NCI-H2029 (cell line): ENCODE measurements around the gene EMX1.

Experiments
- DNase-seq: peaks from one replicate; lab custom pipeline; 2025; lab: John Stamatoyannopoulos, UW

Gene EMX1

DNA sequence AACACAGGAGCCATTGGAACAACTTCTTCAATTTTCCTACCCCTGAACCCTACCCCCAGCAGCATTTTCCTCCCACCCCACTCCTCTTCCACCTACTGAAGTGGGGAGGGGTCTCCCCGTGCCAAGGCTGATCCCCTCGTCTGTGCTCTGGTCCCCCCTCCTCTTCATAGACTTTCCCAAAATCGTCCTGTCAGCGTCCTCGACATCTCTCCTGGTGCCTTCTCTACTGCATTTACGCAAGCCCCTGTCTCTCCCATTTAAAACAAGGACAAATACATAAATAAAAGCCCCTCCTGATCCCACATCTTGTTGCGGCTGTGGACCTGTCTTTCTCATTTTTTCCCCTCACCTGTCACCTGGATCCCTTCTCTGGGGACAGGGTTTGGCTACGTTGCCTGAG is 42.2 kb downstream of the EMX1 start:
- DNase-seq: no peak

GRCh38 chr2:72959995-72960981 is 43.0 kb downstream of the EMX1 start:
- no peak for DNase-seq

GRCh38 chr2:72961036-72961720 is 43.9 kb downstream of the EMX1 start:
- no peak for DNase-seq

GRCh38 chr2:72961853-72962468 is 44.6 kb downstream of the EMX1 start:
- no peak for DNase-seq

DNA sequence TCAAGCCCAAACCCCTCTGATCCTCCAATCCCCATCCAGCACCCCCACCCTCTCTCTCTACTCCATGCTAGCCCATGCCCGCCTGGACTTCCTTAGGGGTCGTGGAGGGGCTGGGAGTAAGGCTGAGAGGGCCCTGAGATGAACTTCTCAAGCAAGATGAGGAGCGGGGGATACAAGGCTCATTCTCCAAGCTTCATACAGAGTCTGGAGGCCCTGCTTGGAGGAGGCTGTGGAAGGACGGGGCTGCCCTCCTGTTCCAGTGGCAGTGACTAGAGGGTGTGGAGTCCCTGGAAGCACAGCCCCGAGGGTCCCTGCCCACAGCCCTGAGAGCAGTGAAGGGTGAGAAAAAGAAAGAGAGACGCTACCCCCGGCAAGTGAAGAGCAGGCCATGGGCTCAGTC is 45.6 kb downstream of the EMX1 start:
- no peak for DNase-seq

GRCh38 chr2:72963423-72964145 is 46.3 kb downstream of the EMX1 start:
- DNase-seq: no peak

DNA sequence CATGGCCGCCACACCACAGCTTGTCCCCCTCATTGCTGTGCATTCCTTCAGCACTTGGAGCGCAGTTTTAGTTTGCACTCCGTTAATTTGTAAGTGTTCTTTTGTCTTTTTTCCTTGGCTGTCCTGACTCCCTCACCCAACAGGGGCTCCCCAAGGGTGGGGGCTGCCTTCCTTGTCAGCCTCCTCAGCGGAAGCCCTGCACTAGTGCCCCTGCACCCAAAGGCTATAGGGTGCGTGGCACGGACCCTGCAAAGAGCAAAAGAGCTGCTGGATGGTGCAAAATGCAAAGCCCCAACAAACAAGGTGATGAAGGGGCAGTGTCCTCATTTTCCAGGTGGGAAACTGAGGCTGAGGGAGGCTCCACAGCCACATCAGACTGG is 46.8 kb downstream of the EMX1 start:
- DNase-seq: no peak

- DNase-seq: no peak
Measured at GRCh38 chr2:72965016-72965415, 47.7 kb downstream of the EMX1 start.

DNA sequence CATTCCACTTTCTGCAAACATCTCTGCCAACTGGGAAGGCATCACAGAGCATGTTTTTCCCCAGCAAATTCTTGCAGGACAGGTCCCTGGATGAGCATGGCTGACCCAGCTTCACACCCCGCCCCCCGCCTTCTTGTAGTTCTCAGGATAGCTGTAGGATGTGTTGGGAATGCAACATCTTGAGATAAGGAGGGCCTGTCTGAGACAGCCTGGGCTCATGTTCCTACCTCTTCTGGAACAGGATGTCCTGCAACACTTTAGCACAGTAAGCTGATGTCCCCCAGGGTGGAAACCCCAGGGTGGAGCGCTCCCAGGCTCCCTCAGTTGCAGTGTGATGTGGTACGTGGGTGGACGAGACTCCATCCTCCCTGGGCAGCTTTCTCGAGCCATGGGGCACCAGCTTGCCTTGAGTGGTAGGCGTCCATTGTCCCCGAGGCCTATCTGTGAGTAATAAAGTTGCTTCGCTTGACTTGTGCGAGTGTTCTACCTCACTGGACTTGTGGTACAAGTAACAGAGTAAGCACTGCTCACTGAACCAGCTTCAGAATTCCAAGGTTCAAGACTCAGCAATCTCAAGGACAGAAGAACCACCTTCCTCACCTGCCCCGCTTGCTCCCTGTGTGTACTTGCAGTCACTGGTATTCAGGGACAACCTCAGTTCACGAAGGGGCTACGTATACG is 48.6 kb downstream of the EMX1 start:
- no peak for DNase-seq

DNA sequence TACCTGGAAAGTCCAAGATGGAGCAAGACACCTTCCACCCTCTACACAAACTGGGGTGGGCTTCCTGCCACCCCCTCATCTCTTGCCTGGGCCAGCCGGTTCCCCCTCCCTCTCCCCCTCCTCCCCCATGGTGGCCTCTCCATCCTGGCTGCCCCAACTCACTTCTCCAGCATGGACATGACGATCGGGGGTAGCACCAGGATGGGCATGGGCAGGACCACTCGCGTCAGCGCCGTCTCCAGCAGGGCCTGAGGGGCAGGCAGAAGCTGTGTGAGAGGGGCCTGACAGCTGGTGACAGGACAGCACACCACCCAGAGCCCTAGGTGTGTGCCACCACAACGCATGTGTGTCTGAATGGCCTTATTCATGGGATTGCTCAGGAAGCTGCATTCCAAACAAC is 51.0 kb downstream of the EMX1 start:
- no peak for DNase-seq

GRCh38 chr2:72969706-72970105 is 52.4 kb downstream of the EMX1 start:
- DNase-seq: no peak

GRCh38 chr2:72971036-72971435 is 53.7 kb downstream of the EMX1 start:
- DNase-seq: no peak

DNA sequence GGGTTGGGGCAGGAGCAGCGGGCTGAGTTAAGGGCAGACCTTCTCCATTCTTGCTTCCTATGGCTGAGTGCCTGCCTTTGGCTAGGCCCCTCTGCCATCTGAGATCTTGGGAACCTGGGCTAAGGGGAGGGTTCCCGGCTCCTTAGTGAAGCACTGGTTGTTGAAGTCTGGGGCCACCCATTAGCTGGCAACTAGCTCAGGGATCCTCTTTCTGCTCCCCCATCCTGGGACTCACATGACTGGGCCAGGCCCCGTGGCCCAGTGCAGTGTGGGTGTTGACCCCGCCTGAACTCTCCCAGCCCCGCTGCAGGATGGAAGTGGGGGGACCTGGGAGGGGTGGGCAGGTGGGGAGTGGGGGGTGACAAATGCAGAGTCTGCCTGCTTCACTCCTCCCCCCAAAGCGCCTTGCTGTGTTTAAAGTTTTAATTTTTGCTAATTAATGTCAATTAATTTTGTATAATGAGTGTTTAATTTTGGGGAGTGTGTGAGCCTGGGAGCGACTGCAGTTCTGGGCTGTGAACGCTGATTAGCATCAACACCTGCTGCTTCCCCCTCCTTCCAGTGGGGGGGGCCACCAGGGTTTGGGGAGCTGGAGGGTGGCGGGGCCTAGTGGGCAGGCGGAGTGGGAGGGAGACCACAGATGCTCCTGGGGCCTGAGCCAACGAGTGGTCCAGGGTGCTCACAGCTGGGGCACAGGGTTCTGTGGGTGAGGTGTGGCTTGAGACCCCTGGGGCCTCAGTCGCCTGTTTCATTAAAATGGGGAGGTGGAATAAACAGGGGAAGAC is 55.2 kb downstream of the EMX1 start:
- DNase-seq: no peak

DNA sequence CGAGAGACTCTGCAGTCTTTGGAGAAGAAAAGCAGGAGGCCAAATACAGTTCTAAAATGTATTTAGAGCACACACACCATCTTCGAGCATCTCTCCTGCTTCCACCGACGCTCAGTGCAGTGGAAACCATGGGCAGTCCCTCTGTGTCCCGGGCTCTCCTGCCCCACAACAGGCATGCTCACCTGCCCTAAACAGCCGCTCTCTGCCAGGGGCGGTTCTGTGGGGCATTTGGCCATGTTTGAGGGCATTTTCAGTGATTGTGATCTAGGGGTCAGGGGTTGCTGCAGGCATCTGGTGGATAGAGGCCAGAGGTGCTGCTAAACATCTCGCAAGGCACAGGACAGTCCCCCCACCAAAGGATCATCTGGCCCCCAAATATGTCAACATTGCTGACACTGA is 55.8 kb downstream of the EMX1 start:
- DNase-seq: no peak

GRCh38 chr2:72973566-72974435 is 56.5 kb downstream of the EMX1 start:
- peak; percentile 38 for DNase-seq

DNA sequence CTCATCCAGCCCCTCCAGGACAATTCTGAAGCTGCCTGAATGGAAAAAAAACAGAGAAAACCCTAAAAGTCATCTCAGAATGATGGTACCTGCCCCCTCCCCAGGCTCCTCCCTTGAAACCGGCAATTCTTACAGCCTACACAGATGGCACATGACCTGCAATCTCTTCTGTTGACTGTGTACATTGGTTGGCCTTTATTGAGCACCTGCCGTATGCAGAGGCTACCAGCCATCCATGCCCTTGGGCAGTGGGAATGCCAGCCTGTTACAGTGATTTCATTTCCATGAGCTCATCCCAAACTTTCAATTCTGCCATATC is 57.1 kb downstream of the EMX1 start:
- DNase-seq: no peak

DNA sequence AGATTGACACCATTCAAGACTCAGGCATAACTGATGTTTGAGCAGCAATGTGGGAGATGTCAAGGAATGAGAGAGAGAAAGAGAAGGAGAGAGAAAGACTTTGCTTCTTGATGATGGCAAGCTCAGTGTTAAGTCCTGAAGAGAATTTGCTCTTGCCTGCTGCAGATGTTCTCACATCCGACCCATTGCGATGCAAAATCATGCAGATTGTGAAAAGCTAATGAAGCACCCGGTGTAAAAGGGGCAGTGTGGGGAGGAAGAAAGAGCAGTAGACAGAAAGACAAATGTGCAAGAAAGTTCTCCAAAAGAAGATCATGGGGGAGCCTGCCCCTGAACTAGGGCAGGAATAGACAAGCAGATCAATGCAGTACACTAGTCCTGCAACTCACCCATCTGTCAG is 57.7 kb downstream of the EMX1 start:
- no peak for DNase-seq

- DNase-seq: no peak
Measured at GRCh38 chr2:72979896-72980295, 62.6 kb downstream of the EMX1 start.

GRCh38 chr2:72980535-72981217 is 63.4 kb downstream of the EMX1 start:
- DNase-seq: no peak
